ENCODE data around the gene FTO. TPM values are rescaled to one million over a fixed set of nuclear protein-coding genes. Genes with fewer than 3 reads are reported as not detected.
A peak's percentile ranks its signal among the peaks of the same experiment; 100 is the strongest.

The FTO gene
- total and polyA plus RNA-seq, 2 of the 13 experiments (the other 11 are each of a cell fraction or from before 2014, with no cell fraction given) = 41.6 to 55.8 TPM

DNA sequence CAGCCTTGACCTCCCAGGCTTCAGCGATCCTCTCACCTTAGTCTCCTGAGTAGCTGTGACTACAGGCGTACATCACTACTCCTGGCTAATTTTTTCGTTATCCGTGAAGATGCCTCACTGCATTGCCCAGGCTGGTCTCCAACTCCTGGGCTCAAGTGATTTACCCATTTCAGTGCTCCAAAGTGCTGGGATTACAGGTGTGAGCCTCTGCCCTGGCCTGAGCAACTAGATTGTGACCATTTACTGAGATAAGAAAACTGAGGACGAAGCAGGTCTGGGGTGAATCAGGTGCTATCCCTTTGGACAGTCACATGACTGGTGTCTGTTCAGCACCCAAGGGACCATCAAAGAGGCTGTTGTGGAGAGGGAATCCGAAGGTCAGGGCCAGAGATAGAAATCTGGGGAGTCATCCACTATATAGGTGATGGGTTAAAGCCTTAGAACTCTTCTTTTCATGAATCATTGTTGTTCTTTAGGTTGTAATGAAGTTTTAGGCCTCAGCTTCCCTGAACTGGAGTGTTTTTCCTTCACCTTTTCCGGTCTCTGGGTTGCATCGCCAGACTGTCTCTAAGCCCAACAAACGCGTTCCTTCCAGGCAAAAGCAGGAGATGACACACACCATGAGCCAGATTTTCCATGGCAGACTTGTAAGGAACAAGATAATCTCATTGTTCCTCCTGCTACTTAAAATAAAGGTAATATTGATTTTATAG, 62.5 kb downstream of the FTO start (continued):
- no peak for TF ChIP-seq KLF15 (CRISPR knock-in tag; IDR thresholded peaks at IDR 0.05; ENCODE audit: borderline replicate concordance)
- no peak for TF ChIP-seq SCMH1 (CRISPR knock-in tag; IDR thresholded peaks at IDR 0.05; ENCODE audit: borderline replicate concordance)
- TF ChIP-seq FOSL2 (CRISPR knock-in tag; IDR thresholded peaks at IDR 0.05) = peak; percentile 86
- TF ChIP-seq RCOR2 (CRISPR knock-in tag; IDR thresholded peaks at IDR 0.05) = peak; percentile 83
- peak; percentile 90 for TF ChIP-seq RARA (CRISPR knock-in tag; IDR thresholded peaks at IDR 0.05)
- peak; percentile 45; the same call in 1 of the 2 replicates for TF ChIP-seq ZBTB21 (CRISPR knock-in tag; IDR thresholded peaks at IDR 0.05)
- 0 out of 2 replicates have a peak, but pooled peaks have one; percentile 69 for TF ChIP-seq ZNF451 (CRISPR knock-in tag; IDR thresholded peaks at IDR 0.05)
- peak; percentile 96 for TF ChIP-seq RXRB (CRISPR knock-in tag; IDR thresholded peaks at IDR 0.05; ENCODE audit: borderline replicate concordance)
- no peak for TF ChIP-seq SMARCC2 (IDR thresholded peaks at IDR 0.05)
- TF ChIP-seq ZBTB20 (CRISPR knock-in tag; IDR thresholded peaks at IDR 0.05; ENCODE audit: borderline replicate concordance, low read depth) = peak; percentile 57; the same call in 1 of the 2 replicates
- TF ChIP-seq, protein P1, sequence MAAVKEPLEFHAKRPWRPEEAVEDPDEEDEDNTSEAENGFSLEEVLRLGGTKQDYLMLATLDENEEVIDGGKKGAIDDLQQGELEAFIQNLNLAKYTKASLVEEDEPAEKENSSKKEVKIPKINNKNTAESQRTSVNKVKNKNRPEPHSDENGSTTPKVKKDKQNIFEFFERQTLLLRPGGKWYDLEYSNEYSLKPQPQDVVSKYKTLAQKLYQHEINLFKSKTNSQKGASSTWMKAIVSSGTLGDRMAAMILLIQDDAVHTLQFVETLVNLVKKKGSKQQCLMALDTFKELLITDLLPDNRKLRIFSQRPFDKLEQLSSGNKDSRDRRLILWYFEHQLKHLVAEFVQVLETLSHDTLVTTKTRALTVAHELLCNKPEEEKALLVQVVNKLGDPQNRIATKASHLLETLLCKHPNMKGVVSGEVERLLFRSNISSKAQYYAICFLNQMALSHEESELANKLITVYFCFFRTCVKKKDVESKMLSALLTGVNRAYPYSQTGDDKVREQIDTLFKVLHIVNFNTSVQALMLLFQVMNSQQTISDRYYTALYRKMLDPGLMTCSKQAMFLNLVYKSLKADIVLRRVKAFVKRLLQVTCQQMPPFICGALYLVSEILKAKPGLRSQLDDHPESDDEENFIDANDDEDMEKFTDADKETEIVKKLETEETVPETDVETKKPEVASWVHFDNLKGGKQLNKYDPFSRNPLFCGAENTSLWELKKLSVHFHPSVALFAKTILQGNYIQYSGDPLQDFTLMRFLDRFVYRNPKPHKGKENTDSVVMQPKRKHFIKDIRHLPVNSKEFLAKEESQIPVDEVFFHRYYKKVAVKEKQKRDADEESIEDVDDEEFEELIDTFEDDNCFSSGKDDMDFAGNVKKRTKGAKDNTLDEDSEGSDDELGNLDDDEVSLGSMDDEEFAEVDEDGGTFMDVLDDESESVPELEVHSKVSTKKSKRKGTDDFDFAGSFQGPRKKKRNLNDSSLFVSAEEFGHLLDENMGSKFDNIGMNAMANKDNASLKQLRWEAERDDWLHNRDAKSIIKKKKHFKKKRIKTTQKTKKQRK (IDR thresholded peaks at IDR 0.05; ENCODE audit: low read length) = no peak
- TF ChIP-seq KLF6 (CRISPR knock-in tag; IDR thresholded peaks at IDR 0.05) = 0 out of 2 replicates have a peak, but pooled peaks have one; percentile 31
- TF ChIP-seq ISX (CRISPR knock-in tag; conservative IDR thresholded peaks at IDR 0.05) = no peak
- peak; percentile 44; the same call in 1 of the 2 replicates for TF ChIP-seq FOXK1 (CRISPR knock-in tag; IDR thresholded peaks at IDR 0.05; ENCODE audit: borderline replicate concordance, low read depth)
- TF ChIP-seq RFX5 (IDR thresholded peaks at IDR 0.05; ENCODE audit: low read depth, low read length) = no peak
- TF ChIP-seq AGO1 (IDR thresholded peaks at IDR 0.05; ENCODE audit: low read depth, low read length, poor library complexity, severe bottlenecking) = no peak
- TF ChIP-seq ZNF232 (CRISPR knock-in tag; IDR thresholded peaks at IDR 0.05; ENCODE audit: borderline replicate concordance) = 0 out of 2 replicates have a peak, but pooled peaks have one; percentile 52
- TF ChIP-seq TCF7 (IDR thresholded peaks at IDR 0.05; ENCODE audit: low read depth) = peak; percentile 74
- TF ChIP-seq SP1 (IDR thresholded peaks at IDR 0.05) = no peak
- TF ChIP-seq SP1 (CRISPR knock-in tag; IDR thresholded peaks at IDR 0.05) = no peak
- TF ChIP-seq, protein P2, sequence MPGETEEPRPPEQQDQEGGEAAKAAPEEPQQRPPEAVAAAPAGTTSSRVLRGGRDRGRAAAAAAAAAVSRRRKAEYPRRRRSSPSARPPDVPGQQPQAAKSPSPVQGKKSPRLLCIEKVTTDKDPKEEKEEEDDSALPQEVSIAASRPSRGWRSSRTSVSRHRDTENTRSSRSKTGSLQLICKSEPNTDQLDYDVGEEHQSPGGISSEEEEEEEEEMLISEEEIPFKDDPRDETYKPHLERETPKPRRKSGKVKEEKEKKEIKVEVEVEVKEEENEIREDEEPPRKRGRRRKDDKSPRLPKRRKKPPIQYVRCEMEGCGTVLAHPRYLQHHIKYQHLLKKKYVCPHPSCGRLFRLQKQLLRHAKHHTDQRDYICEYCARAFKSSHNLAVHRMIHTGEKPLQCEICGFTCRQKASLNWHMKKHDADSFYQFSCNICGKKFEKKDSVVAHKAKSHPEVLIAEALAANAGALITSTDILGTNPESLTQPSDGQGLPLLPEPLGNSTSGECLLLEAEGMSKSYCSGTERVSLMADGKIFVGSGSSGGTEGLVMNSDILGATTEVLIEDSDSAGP (CRISPR knock-in tag; IDR thresholded peaks at IDR 0.05; ENCODE audit: borderline replicate concordance) = peak; percentile 49
- TF ChIP-seq ZNF891 (CRISPR knock-in tag; IDR thresholded peaks at IDR 0.05) = no peak
- TF ChIP-seq ZNF34 (CRISPR knock-in tag; IDR thresholded peaks at IDR 0.05; ENCODE audit: borderline replicate concordance) = no peak
- TF ChIP-seq CENPX (CRISPR knock-in tag; IDR thresholded peaks at IDR 0.05) = no peak
